A549 (cell line): Measurements from ENCODE around the gene MRPL36. TPM values are rescaled to one million over a fixed set of nuclear protein-coding genes. Genes with fewer than 3 reads are reported as not detected.
A peak's percentile ranks its signal among the peaks of the same experiment; 100 is the strongest.

ENCODE experiments used
- ATAC-seq, 2 experiments: fragments of 200-7000 bp in 1 of 2; fragments of >200 bp in 1 of 2; cut with Nextera tagmentation in 1 of 2; cut with Tn5 transposase in 1 of 2; 3 replicates each; pipeline versions ENCODE4 v1.8.0 to v1.9.1; 2018 to 2020; ENCODE audit warnings: mild to moderate bottlenecking in 1 of 2, moderate library complexity in 1 of 2
- CTCF ChIA-PET: fragments of 300-600 bp; sonication (Branson Sonifier 250); formaldehyde crosslinking; extraction: SDS; loops from one replicate; lab custom pipeline; 2021; ENCODE audit warnings: antibody characterized with exemption, inconsistent platforms; lab: Yijun Ruan, JAX
- POLR2A ChIA-PET: fragments of 350-600 bp; formaldehyde crosslinking; extraction: SDS; loops from one replicate; lab custom pipeline; 2021; ENCODE audit warnings: antibody characterized with exemption, inconsistent platforms; lab: Yijun Ruan, JAX
- DNase-seq, 2 experiments: peaks; one replicate each; pipeline versions ENCODE4 v3.0.0 to v3.0.0-alpha.2; 2011 to 2016; ENCODE audit warnings: low read depth in 1 of 2, low spot score in 1 of 2
- FAIRE-seq: peaks from 2 replicates; lab custom pipeline; 2011; peaks lifted over from hg19 to GRCh38; lab: Jason Lieb, UNC
- H3K27ac ChIP-seq, 2 experiments: fragments of >200 bp; sonication (Bioruptor Twin); formaldehyde crosslinking; 3 replicates each; pipeline ENCODE4 v1.5.1; 2016 to 2017
- H3K4me1 ChIP-seq: fragments of >200 bp; sonication (Bioruptor Twin); formaldehyde crosslinking; 3 replicates; pipeline ENCODE4 v1.6.1; 2016
- H3K4me2 ChIP-seq: fragments of >200 bp; sonication (Bioruptor Twin); formaldehyde crosslinking; 3 replicates; pipeline ENCODE4 v1.6.1; 2016
- H3K4me3 ChIP-seq: fragments of >200 bp; sonication (Bioruptor Twin); formaldehyde crosslinking; 3 replicates; pipeline ENCODE4 v1.5.1; 2016
- H3K9me3 ChIP-seq: fragments of >200 bp; sonication (Bioruptor Twin); formaldehyde crosslinking; 3 replicates; pipeline ENCODE4 v1.6.1; 2016
- ATOH8 ChIP-seq: fragments of 250-450 bp; sonication (Bioruptor Pico); IDR thresholded peaks from 2 replicates; pipeline ENCODE4 v1.5.0; 2020; ENCODE audit warnings: low read depth, mild to moderate bottlenecking, moderate library complexity
- CBX2 ChIP-seq: fragments of 200-600 bp; sonication (generic); IDR thresholded peaks from 2 replicates; pipeline ENCODE4 v1.6.1; 2016; ENCODE audit warnings: low read depth, mild to moderate bottlenecking, borderline replicate concordance
- CEBPB ChIP-seq, 2 experiments: fragments of >200 bp in 1 of 2; sonication (Bioruptor Twin) in 1 of 2; formaldehyde crosslinking in 1 of 2; IDR thresholded peaks; 2 replicates each; pipeline ENCODE4 v1.6.1; 2012 to 2016
- CHD2 ChIP-seq: fragments of 150-350 bp; IDR thresholded peaks from 2 replicates; pipeline ENCODE4 v1.6.1; 2014; ENCODE audit warnings: low read length; ENCODE audit not compliant: partially characterized antibody
- CHD4 ChIP-seq: fragments of 200-600 bp; sonication (generic); IDR thresholded peaks from 2 replicates; pipeline ENCODE4 v1.6.1; 2016; ENCODE audit warnings: antibody characterized with exemption, mild to moderate bottlenecking, borderline replicate concordance
- EHF ChIP-seq: fragments of 250-450 bp; sonication (Bioruptor Pico); IDR thresholded peaks from 2 replicates; pipeline ENCODE4 v1.5.0; 2020; ENCODE audit warnings: mild to moderate bottlenecking
- EP300 ChIP-seq, 2 experiments: fragments of >200 bp; sonication (Bioruptor Twin); formaldehyde crosslinking; IDR thresholded peaks; 2 replicates in 1 of 2; 3 replicates in 1 of 2; pipeline ENCODE4 v1.6.1; 2016 to 2017
- ESRRA ChIP-seq: fragments of 150-350 bp; IDR thresholded peaks from 2 replicates; pipeline ENCODE4 v1.6.1; 2014; ENCODE audit warnings: mild to moderate bottlenecking, low read length, borderline replicate concordance
- FOSB ChIP-seq: fragments of 250-450 bp; sonication (Bioruptor Pico); IDR thresholded peaks from 2 replicates; pipeline ENCODE4 v1.5.0; 2020; ENCODE audit warnings: mild to moderate bottlenecking, moderate library complexity
- FOSL2 ChIP-seq, 2 experiments: fragments of 450-650 bp in 1 of 2; fragments of >200 bp in 1 of 2; sonication (Bioruptor Twin) in 1 of 2; formaldehyde crosslinking; IDR thresholded peaks; 2 replicates each; pipeline versions ENCODE4 v1.5.0 to v1.6.1; 2016 to 2020; ENCODE audit warnings: mild to moderate bottlenecking in 1 of 2, moderate library complexity in 1 of 2
- FOXS1 ChIP-seq: fragments of 250-450 bp; sonication (Bioruptor Pico); IDR thresholded peaks from 2 replicates; pipeline ENCODE4 v1.5.0; 2020; ENCODE audit warnings: mild to moderate bottlenecking, moderate library complexity
- HDAC2 ChIP-seq: fragments of 200-600 bp; sonication (generic); IDR thresholded peaks from 2 replicates; pipeline ENCODE4 v1.6.1; 2016
- HES2 ChIP-seq: fragments of >200 bp; sonication (Bioruptor Twin); formaldehyde crosslinking; IDR thresholded peaks from 2 replicates; pipeline ENCODE4 v1.6.1; 2016
- HOXA7 ChIP-seq: fragments of 250-450 bp; sonication (Bioruptor Pico); IDR thresholded peaks from 2 replicates; pipeline ENCODE4 v1.5.0; 2020; ENCODE audit warnings: mild to moderate bottlenecking, moderate library complexity
- MYC ChIP-seq: IDR thresholded peaks from 2 replicates; pipeline ENCODE4 v1.6.1; 2012; ENCODE audit warnings: mild to moderate bottlenecking, inconsistent platforms, low read length, improper control_type of control experiment, borderline replicate concordance
- POLR2A ChIP-seq: IDR thresholded peaks from 2 replicates; pipeline ENCODE4 v1.6.1; 2012; ENCODE audit warnings: mild to moderate bottlenecking, low read length
- RAD21 ChIP-seq, 2 experiments: fragments of >200 bp in 1 of 2; sonication (Bioruptor Twin) in 1 of 2; formaldehyde crosslinking in 1 of 2; IDR thresholded peaks in 1 of 2; conservative IDR thresholded peaks in 1 of 2; 2 replicates in 1 of 2; 3 replicates in 1 of 2; pipeline ENCODE4 v1.6.1; 2012 to 2018; ENCODE audit warnings: inconsistent platforms in 1 of 2
- RFX5 ChIP-seq: fragments of 450-650 bp; IDR thresholded peaks from 2 replicates; pipeline ENCODE4 v1.7.1; 2014; ENCODE audit warnings: antibody characterized with exemption, mild to moderate bottlenecking, moderate library complexity
- ZFP36 ChIP-seq: fragments of 450-650 bp; IDR thresholded peaks from 2 replicates; pipeline ENCODE4 v1.6.1; 2014; ENCODE audit warnings: borderline replicate concordance; ENCODE audit not compliant: partially characterized antibody
- ZNF302 ChIP-seq: fragments of 250-450 bp; sonication (Bioruptor Pico); IDR thresholded peaks from 2 replicates; pipeline ENCODE4 v1.9.0; 2021; ENCODE audit warnings: inconsistent platforms, mild to moderate bottlenecking, moderate library complexity
- WGBS: methylation state at CpG from one replicate; pipeline ENCODE4 v1.1.6; 2017; ENCODE audit errors: missing lambda C conversion rate; 5-methylcytosine and 5-hydroxymethylcytosine counted together
- polyA plus RNA-seq, 4 experiments: library from polyadenylated mRNA; depleted of rRNA in 3 of 4; stranded (reverse); fragments of >200 nt; fragmentation: RNase III in 1 of 4; extraction: RNeasy Plus Mini Kit Qiagen cat#74134 plus additional on column Dnase treatment in 1 of 4; gene quantifications; 2 replicates in 3 of 4; 3 replicates in 1 of 4; pipeline ENCODE4 v1.2.3, GENCODE V29; 2011 to 2017
- TF ChIP-seq, protein P1 (sequence below): IDR thresholded peaks from 2 replicates; pipeline ENCODE4 v1.6.1; 2012
- TF ChIP-seq, protein P2 (sequence below): IDR thresholded peaks from 2 replicates; pipeline ENCODE4 v1.6.1; 2012
- TF ChIP-seq, protein P3 (sequence below): fragments of 200-600 bp; sonication (generic); IDR thresholded peaks from 2 replicates; pipeline ENCODE4 v1.6.1; 2016; ENCODE audit warnings: antibody characterized with exemption, mild to moderate bottlenecking, moderate library complexity

MRPL36 gene
- polyA plus RNA-seq, 2 of the 4 experiments (the other 2 are of a cell fraction), result 114 to 127 TPM

- H3K9me3 ChIP-seq, result no peaks in the 10 kb centered on the region
- no peak for TF ChIP-seq HDAC2
- TF ChIP-seq, all 56 proteins: peak for 0
- DNase-seq, result no peak
- CTCF ChIA-PET, result interaction anchor here (0.6 to 1.5 kb wide), 5 partner anchors 8 to 1187 kb away, joined by 3 to 4 read pairs (median 3); no protein-coding TSS in a partner anchor
- POLR2A ChIA-PET, result no interaction called here
- 2% methylated on average over 15 of the region's 27 CpGs for WGBS
- no peak for FAIRE-seq
- Histone ChIP-seq H3K4me2 (no peak overlapping the region), H3K27ac (no peak overlapping the region), H3K4me1 (no peaks in the 10 kb centered on the region), H3K4me3 (no peak overlapping the region)
- ATAC-seq, result peak; percentile 14 to 35; a peak in 3 of 6 replicates
Observed at GRCh38 chr5:1751026-1751863, 48.4 kb downstream of the MRPL36 start.

GRCh38 chr5:1750469-1750868 lies 49.2 kb downstream of the MRPL36 start:
- POLR2A ChIA-PET, result no interaction called here
- CTCF ChIA-PET, result interaction anchor here (0.9 to 1.5 kb wide), 2 partner anchors 9 to 13 kb away, joined by 3 read pairs; no protein-coding TSS in a partner anchor
- Histone ChIP-seq H3K4me2 (no peak overlapping the region), H3K4me3 (no peak overlapping the region), H3K4me1 (no peaks in the 10 kb centered on the region), H3K27ac (no peak overlapping the region), H3K9me3 (no peaks in the 10 kb centered on the region)
- no peak for DNase-seq
- FAIRE-seq, result no peak
- no peak for ATAC-seq
- no peak for TF ChIP-seq EP300 (IDR thresholded peaks at IDR 0.05)
- no peak for TF ChIP-seq ESRRA
- TF ChIP-seq, protein P1, sequence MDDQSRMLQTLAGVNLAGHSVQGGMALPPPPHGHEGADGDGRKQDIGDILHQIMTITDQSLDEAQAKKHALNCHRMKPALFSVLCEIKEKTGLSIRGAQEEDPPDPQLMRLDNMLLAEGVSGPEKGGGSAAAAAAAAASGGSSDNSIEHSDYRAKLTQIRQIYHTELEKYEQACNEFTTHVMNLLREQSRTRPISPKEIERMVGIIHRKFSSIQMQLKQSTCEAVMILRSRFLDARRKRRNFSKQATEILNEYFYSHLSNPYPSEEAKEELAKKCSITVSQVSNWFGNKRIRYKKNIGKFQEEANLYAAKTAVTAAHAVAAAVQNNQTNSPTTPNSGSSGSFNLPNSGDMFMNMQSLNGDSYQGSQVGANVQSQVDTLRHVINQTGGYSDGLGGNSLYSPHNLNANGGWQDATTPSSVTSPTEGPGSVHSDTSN, result no peak
- no peak for TF ChIP-seq HOXA7 (CRISPR knock-in tag)
- no peak for TF ChIP-seq ZFP36
- TF ChIP-seq FOSB (CRISPR knock-in tag), result no peak
- no peak for TF ChIP-seq CEBPB (IDR thresholded peaks at IDR 0.05)
- TF ChIP-seq EHF, result no peak
- WGBS, result 61% methylated on average over 17 of the region's 17 CpGs

GRCh38 chr5:1749346-1750124 lies 50.1 kb downstream of the MRPL36 start:
- ChIA-PET POLR2A (no interaction called here), CTCF (interaction anchor here (1.2 kb wide), 1 partner anchor 14 kb away, joined by 3 read pairs; no protein-coding TSS in a partner anchor)
- DNase-seq (no peak), ATAC-seq (no peak), FAIRE-seq (no peak)
- H3K9me3 ChIP-seq, result no peaks in the 10 kb centered on the region
- H3K4me1 ChIP-seq, result no peaks in the 10 kb centered on the region
- no peak overlapping the region for H3K4me2 ChIP-seq
- TF ChIP-seq HES2 (no peak), CBX2 (no peak), FOSL2 (IDR thresholded peaks at IDR 0.05) (no peak), FOSL2 (CRISPR knock-in tag; IDR thresholded peaks at IDR 0.05) (no peak), ATOH8 (CRISPR knock-in tag) (no peak), CEBPB (IDR thresholded peaks at IDR 0.05) (no peak), RFX5 (no peak), CHD2 (no peak), ZNF302 (CRISPR knock-in tag) (no peak), FOXS1 (CRISPR knock-in tag) (no peak), POLR2A (no peak), MYC (no peak), RAD21 (conservative IDR thresholded peaks at IDR 0.05 in 1 of 2, IDR thresholded peaks at IDR 0.05 in 1 of 2) (no peak), HDAC2 (no peak), CHD4 (no peak)
- TF ChIP-seq, protein P2, sequence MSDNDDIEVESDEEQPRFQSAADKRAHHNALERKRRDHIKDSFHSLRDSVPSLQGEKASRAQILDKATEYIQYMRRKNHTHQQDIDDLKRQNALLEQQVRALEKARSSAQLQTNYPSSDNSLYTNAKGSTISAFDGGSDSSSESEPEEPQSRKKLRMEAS, result no peak
- TF ChIP-seq, protein P3, sequence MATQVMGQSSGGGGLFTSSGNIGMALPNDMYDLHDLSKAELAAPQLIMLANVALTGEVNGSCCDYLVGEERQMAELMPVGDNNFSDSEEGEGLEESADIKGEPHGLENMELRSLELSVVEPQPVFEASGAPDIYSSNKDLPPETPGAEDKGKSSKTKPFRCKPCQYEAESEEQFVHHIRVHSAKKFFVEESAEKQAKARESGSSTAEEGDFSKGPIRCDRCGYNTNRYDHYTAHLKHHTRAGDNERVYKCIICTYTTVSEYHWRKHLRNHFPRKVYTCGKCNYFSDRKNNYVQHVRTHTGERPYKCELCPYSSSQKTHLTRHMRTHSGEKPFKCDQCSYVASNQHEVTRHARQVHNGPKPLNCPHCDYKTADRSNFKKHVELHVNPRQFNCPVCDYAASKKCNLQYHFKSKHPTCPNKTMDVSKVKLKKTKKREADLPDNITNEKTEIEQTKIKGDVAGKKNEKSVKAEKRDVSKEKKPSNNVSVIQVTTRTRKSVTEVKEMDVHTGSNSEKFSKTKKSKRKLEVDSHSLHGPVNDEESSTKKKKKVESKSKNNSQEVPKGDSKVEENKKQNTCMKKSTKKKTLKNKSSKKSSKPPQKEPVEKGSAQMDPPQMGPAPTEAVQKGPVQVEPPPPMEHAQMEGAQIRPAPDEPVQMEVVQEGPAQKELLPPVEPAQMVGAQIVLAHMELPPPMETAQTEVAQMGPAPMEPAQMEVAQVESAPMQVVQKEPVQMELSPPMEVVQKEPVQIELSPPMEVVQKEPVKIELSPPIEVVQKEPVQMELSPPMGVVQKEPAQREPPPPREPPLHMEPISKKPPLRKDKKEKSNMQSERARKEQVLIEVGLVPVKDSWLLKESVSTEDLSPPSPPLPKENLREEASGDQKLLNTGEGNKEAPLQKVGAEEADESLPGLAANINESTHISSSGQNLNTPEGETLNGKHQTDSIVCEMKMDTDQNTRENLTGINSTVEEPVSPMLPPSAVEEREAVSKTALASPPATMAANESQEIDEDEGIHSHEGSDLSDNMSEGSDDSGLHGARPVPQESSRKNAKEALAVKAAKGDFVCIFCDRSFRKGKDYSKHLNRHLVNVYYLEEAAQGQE, result no peak
- no peak overlapping the region for H3K4me3 ChIP-seq
- whole genome bisulfite sequencing, result 25% methylated on average over 17 of the region's 19 CpGs
- no peak overlapping the region for H3K27ac ChIP-seq
